Stimulated activated naive CD4-positive, alpha-beta T cell (primary cell): ENCODE measurements around the gene IFNAR1.
A peak's percentile ranks its signal among the peaks of the same experiment; 100 is the strongest.

Experiments
- DNase-seq, 6 experiments: peaks; one replicate each; lab custom pipeline; 2025; lab: John Stamatoyannopoulos, UW

Gene IFNAR1

DNA sequence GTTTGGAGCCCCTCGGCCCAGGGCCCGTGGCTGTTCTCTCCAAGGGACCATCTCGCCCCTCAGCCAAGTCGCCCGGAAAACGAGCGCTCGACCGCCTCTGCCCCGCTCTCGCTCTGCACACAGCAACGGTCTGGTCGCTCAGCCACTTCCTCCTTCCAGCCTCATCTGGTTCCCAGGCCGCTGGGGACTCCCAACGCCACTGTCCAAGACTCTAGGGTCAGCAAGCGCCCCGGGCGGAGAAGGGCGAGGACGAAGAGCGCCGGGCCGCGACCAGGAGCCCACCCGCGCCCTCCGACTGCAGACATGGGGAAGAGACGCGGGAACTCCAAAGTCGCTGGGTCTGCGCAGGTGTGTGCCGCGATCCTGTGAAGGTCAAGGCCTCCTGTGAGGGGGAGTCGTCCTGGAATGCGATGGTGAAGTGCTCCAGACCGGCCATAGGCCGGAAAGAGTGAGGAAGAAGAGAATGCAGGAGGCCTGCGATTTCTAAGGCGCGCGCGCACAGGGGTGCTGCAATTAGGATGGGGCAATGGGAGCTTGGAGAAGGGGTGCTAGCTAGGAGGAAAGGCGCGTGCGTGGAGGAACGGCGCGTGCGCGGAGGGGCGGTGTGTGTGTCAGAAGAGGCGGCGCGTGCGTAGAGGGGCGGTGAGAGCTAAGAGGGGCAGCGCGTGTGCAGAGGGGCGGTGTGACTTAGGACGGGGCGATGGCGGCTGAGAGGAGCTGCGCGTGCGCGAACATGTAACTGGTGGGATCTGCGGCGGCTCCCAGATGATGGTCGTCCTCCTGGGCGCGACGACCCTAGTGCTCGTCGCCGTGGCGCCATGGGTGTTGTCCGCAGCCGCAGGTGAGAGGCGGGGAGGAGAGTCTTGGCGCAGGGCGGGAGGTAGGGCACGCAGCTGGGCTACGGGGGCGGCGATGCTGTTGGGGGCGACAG is at the start of gene IFNAR1:
Gene IFNAR1, plus strand, starts transcription at position 680 of the 931 bp plus-strand sequence. Its CDS starts 86 bp downstream, at position 766.
- DNase-seq, result peak; percentile 93 to 99 (median 98)

DNA sequence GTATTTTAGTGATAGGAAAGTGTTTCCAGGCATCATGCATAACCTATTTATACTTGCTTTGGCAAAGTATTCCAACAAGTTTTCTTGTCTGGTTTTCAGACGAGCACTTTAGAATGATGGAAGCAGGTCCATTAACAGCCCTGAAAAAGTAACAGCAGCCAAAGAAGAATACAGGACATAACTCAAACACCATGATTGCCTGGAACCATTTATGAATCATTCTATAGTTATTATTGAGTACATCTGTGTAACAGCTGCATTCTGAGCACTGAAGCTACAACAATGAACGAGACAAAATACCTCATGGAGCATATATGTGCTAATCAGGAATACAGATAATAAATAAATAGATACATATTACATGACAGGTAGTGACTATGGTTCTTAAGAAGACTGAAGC is 46.0 kb upstream of the IFNAR1 start:
- DNase-seq, result no peak

DNA sequence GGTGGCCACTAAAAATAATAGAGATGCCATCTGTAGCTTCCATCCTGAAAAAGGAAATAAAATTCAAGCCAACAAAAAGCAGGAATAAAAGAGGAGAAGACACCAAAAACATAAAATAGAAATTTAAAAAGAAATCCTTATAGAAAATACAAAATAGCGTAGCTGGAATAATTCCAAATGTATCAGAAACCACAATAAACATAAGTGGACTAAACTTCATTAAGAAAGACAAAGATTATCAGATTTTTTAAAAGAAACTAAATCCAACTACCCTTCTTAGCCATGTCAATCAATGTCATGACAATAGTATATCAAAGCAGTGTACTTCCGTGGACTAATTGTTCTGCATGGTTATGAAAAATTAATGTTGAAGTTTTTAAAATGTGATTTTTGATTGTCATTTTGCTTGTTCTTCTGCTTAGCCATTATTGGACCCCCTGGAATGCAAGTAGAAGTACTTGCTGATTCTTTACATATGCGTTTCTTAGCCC is 45.4 kb upstream of the IFNAR1 start:
- no peak for DNase-seq

DNA sequence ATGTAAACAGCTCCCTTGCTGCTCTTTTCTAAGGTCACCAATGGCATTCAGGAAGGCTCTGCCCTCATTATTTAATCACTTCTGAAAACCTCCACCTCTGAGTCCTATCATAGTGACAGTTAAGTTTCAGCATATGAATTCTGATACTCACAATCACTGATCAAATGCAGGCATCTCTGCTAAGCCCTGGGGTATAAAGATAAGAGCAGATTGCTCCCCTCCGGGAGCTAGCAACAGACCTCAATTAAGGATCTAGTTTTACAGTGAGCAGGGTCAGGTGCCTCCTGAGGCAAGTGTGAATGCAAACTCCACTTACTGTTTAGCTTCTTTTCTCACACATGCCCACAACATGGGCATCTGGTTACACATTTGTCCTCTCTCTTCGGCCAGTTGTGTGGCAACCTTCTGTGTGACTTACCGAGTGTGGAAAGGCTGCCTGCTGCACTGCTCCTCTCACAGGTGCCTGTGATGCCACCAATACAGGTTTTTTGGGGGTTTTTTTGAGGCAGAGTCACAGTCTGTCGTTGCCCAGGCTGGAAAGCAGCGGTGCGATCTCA is 43.6 kb upstream of the IFNAR1 start:
- DNase-seq, result no peak

DNA sequence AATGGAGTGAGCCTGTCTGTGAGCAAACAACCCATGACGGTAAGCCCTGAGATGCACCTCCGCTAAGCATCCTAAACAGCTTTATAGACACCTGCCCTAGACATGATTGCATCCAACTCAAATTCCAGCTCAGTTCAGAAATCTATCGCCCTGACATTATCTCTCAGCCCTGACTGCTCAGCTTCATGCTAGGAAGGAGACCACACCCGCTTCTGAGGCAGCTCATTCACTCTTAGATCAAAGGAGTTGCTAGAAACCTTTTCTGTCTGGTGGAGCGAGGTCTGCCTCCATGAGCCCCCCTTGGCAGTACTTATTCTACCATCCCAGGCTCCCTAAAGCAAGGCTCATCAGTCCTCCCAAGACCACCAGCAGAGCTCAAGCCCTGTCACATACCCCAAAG is 41.6 kb upstream of the IFNAR1 start:
- no peak for DNase-seq

DNA sequence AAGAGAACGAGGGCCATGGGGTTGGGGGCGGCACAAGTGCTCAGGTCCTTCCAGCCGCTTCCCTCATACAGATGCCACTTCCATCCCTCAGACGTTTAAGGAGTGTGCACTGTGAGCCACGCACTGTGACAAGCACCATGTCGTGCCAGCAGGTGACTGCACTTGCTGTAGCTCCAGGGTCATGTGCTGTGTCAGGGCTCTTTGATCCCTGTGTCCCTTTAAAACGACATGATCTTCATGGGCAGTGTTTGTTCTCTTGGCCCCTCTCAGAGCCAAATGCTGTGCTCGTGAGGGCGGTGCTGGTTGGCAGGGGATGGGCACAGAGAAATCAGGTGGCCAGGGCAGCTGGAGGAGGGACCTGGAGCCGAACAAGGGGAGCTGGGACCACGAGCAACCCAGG is 38.7 kb upstream of the IFNAR1 start:
- no peak for DNase-seq

DNA sequence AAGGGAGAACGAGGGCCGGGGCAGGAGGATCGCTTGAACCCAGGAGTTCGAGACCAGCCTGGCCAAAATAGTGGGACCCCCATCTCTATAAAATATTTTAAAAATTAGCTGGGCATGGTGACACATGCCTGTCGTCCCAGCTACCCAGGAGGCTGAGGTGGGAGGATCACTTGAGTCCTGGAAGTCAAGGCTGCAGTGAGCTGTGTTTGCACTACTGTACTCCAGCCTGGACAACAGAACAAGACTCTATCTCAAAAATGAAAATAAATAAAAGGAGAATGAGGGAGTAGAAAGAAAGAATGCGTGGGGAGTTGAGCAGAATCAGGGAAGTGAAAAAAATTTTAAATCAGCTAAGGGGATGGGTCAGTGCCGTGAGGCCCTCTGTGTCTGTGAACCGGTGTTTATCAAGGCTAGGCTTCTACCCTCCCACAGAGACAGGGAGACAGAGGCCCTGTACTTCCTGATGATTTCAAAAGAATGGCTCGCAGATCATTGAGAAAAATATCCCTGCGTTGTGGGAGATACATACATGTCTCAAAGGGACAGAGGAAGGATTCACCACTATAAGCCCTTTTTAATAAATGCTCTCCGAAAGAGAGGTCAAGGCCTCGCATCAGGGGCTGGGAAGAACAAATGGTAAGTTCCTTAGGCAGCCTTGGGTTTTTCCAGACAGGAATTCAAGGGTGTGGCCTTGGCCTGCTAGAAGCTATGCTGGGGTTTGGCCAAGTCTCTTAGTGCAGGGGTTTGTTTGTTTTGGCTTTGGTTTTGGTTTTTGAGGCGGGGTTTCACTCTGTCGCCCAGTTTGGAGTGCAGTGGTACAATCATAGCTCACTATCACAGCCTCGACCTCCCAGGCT is 37.9 kb upstream of the IFNAR1 start:
- DNase-seq, result no peak

DNA sequence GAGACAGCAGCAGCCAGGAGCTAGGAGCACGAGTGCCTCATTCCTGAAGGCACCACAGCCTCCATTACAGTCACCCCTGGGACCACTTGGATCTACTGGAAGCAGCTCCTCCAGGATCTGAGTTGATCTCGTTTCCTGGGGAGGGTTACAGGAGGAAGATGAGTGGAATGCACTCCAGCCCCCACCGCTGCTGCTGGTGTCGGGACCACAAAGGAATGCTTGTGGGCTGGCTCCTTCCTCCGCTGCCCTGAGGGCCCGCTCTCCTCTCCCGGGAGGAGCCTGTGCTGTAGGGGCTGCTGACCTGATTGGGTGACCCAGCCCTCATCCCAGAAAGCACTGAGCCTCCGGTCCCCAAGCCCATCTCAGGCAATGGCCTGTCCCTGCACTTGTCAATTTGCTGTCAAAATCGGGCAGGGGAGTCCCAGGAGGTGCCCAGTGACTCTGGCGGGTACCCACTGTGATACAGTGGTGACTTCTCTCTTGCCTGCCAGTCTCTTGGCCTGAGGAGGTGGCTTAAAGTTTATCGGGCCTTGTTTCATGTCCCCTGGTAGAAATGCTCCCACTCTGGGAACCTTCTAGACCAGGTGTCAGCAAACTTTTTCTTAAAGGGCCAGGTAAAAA is 35.5 kb upstream of the IFNAR1 start:
- DNase-seq, result no peak

DNA sequence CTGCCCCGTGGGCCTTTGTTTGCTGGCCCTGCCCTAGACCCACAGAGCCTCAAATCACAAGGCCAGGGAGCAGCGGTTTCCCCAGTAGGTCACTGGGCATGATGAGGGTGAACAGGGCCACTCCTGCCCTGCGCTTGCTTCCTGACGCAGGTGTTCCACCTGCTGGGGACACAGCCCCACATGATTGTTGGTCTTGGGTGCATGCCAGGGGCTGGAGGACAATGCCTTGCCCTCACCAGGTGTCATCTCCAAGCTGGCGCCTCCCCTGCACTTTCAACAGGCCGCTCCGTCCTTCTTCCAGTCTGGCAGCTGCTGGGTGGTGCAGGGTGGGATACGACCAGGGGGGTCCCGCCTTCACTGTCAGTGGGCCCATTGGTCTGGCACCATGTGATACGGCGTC is 34.3 kb upstream of the IFNAR1 start:
- DNase-seq, result no peak

DNA sequence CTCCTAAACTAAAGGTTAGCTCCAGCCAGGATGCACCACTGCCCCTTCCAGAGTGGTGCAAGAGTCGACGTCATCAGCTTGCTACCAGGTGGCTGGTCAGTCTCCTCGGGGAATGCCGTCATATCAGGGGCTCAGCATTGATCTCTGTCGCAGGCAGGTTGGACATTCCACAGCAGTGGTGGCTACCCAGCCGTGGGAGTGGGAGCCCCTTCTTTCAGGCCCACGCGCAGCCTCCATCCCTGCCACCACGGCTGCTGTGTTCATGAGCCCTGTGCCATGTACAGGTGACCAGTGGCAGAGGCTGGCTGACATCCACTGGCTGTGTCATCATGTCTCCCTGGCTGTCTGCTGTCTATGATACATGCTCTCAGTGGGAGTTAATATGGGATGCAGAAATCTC is 33.1 kb upstream of the IFNAR1 start:
- no peak for DNase-seq

DNA sequence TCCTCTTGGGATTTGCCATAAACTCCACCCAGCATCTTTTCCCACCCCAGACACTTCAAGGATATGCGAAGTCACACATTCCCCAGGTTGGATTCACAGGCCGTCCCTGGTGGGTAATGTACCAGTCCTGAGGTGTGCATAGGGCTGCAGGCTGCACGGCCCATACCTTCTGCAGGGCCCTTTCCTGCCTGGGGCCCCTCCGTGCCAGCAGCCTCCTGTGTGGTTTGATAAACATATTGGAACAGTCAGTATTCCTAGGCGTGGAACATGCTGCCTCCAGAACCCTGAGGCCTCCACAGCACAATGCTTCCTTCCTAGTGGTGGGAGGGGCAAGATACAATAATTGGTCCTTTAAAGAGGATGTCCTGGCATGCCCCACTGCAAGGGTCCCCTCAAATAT is 32.0 kb upstream of the IFNAR1 start:
- DNase-seq, result no peak

DNA sequence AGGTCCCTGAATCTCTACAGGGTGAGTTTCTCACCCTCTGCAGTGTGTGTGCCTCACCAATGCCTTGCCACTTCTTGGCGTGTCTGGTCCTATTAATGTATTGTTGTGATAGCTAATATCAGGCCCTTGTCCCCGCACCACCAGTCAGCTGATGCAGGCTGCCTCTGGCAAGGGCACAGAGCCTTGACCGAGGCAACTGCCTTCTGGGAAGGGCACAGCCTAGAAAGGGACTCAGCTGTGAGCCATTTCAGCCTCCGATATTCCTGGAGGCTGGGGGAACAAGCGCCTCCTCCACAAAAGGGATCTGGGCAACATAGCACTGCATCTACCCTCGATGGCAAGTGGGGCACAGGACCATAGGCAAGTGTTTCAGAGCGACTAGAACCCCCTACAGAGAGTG is 31.6 kb upstream of the IFNAR1 start:
- DNase-seq, result peak in 1 of 6 experiments; percentile 33

DNA sequence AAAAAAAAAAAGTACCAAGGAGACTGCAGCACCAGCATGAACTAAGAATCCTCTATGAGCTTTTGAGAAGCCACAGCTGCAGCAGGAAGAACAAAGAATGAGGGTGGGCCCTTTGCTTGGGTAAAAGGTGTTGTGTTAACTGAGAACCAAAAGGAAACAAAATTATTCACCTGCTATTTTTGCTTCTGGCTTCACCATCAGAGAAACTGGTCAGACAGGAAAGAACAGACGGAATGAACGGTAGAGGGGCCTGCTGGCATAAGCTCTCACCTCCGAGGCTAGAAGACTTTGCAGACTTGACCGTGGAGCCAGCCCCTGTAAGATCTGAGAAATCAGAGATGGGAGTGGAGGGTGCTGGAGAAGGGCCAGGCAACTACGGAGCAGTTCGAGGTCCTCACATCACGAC is 31.0 kb upstream of the IFNAR1 start:
- peak in 3 of 6 experiments; percentile 21 to 61 (median 61) for DNase-seq

DNA sequence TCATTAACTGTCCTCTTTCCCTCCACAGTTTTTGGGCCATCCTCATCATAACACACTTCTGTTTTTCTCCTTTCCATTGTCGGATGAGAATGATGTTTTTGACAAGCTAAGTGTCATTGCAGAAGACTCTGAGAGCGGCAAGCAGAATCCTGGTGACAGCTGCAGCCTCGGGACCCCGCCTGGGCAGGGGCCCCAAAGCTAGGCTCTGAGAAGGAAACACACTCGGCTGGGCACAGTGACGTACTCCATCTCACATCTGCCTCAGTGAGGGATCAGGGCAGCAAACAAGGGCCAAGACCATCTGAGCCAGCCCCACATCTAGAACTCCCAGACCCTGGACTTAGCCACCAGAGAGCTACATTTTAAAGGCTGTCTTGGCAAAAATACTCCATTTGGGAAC is 28.6 kb upstream of the IFNAR1 start:
- DNase-seq, result no peak

DNA sequence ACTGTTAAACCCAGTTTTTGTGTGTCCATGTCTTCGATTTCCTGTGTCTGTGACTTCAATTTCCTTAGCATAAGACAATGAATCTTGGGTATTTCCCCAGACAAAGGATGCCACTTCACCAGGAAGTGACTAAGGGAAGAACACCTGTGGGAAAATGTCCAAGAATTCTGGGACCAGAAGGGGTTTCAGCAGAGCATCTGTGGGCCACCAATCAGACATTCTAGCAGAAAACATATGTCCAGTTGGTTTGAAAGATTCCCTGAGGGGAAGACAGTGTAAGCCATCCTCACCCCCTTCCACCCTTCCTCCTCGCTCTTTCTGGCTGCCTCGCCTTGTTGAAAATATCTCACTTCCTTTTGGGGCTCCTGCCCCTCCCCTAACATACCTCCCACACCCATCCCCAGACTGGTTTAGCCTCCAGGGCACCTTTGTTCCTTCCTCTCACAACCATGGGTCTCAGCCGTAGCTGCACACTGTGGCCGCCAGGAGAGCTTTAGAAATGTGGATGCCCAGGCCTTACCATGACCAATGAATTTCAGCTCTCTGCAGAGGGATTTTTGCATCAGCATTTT is 25.5 kb upstream of the IFNAR1 start:
- DNase-seq, result peak in 5 of 6 experiments; percentile 16 to 63 (median 49)

DNA sequence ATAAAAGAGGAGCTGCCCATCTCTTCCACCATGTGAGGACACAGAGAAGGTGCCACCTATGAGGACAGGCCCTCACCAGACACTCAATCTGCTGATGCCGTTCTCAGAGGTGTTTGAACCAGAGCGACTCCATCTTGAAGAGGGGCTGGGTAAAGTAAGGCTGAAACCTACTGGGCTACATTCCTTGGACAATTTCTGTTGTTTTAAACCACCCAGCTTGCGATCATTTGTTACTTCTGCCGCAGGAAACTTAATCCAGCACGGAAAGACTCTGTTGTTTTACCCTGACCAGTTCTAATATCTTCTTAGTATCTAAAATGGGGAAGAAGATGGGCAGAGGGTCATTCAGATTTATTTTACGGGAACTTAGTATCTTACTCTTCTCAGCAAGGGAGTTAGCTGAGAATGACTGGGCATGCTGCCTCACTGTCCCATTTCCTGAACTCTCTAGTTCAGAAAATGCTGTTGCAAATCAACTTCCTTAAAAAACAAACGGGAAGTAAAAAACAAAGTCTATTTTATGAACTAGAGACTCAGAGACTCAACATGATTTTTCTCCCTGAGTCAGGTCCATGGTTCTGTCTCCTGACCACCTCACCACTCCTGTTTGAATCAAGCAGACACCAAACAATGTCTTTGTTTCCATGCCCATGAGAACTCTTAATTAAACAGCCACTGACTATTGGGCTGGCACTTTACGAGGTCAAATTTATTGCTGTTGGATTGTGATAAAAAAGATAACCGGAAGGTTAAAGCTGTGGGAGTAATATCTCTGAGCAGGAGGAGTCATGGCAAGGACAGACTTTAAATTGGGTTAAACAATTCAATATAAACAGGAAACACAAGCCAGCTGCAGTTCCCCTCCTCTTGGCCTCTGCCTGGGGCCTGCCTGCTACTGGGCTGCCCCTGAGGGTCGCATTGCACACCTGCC is 23.8 kb upstream of the IFNAR1 start:
- no peak for DNase-seq

DNA sequence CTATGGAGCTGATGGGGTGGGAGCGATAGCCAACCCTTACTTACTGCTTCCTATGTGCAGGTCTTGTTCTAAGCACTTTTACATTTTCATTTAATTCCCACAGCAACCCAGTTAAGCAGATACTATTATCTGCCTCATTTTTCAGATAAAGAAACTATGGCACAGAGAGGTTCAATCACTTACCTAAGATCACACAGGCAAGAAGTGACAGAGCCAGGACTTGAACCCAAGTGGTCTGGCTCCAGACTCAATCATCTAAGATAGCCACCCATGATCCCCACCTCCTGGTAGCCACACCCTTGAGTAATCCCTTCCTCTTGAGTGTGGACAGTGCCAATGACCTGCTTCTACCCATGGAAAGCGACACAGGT is 23.2 kb upstream of the IFNAR1 start:
- DNase-seq, result no peak

DNA sequence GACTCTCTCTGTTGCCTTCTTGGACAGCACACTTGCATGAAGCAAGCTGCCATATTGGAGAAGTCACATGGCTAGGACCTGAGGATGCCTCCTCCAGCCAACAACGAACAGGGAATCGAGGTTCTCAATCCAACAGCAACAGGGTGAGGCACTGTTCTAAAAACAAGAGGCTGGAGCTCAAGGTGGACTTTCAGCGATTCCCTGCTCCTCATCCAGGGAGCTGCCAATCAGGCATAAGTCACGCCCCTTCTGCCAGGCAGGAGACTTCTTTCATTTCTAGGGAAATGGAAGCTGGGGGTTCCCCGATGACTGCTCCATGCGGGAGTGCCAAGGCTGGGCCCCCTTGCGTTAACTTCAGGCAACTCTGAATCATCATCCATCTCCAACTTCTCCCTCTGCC is 22.7 kb upstream of the IFNAR1 start:
- DNase-seq, result no peak

DNA sequence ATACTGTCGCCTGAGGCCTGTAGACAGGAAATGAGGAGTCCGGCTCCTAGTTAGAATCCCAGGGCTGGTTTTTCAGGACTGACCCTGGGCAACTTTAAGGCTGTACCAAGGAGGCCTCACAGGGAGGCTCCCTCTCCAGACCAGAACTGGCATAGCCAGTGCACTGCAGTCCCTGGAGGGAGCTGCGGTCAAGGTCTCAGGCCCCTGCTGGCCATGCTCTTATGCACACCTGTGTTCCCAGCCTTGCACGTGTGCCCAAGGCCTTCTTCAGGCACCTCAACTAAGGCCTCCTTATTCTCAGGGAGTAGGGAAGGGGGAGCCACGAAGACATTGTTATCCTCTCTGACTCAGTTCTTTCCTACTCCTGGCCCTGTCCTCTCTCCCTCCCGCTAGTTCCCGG is 22.0 kb upstream of the IFNAR1 start:
- no peak for DNase-seq

DNA sequence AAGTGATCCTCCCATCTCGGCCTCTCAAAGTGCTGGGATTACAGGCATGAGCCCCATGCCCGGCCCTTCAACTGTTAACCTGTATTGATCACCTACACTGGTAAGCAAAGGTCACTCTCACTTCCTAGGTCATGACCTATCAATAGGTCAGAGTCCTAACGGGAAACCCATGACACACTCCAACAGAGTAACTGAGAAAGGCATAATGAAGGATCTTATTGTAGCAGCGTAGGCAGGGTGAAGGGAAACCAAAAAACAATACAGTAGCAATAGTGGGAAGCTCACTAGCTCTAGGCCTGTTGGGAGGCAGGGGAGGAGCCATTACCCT is 19.5 kb upstream of the IFNAR1 start:
- DNase-seq, result no peak

DNA sequence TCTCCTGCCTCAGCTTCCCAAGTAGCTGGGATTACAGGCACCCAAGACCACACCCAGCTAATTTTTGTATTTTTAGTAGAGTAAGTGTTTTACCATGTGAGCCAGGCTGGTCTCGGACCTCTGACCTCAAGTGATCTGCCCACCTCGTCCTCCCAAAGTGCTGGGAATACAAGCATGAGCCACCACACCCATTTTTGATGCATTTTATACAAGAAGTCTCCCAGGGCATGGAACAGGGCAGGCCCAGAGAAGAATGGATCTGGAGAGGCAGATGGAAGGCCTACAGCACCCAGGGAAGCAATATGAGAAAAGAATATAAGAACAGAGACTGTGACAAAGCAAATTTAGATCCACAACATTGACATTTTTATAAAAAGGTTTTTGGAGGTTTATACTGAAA is 18.8 kb upstream of the IFNAR1 start:
- DNase-seq, result no peak
